Natural killer cell (primary cell): ENCODE results near the gene PTPN5. TPM values are rescaled to one million over a fixed set of nuclear protein-coding genes. Genes with fewer than 3 reads are reported as not detected.
A peak's percentile ranks its signal among the peaks of the same experiment; 100 is the strongest.

Experiments used
- ATAC-seq, 3 donors: fragments of 150-1000 bp in 2 of 3; fragments of 200-7000 bp in 1 of 3; cut with Tn5 transposase; 1 replicate in 1 of 3; 2 replicates in 2 of 3; pipeline ENCODE4 v1.10.0; 2021; ENCODE audit warnings: mild to moderate bottlenecking in 2 of 3, moderate library complexity in 2 of 3
- DNase-seq, 2 donors: peaks; one replicate each; pipeline versions ENCODE4 v3.0.0 to v3.0.0-alpha.2; 2013 to 2021; ENCODE audit warnings: mixed read lengths in 1 of 2
- H3K27ac ChIP-seq: one replicate; pipeline ENCODE4 v1.5.1; 2013; ENCODE audit warnings: mild to moderate bottlenecking, low read length
- H3K27me3 ChIP-seq: one replicate; pipeline ENCODE4 v1.6.1; 2013; ENCODE audit warnings: low read length; ENCODE audit not compliant: control insufficient read depth, insufficient read depth
- H3K36me3 ChIP-seq: one replicate; pipeline ENCODE4 v1.6.1; 2013; ENCODE audit warnings: low read length; ENCODE audit not compliant: control insufficient read depth, insufficient read depth
- H3K4me1 ChIP-seq: one replicate; pipeline ENCODE4 v1.6.1; 2013; ENCODE audit warnings: low read length; ENCODE audit not compliant: control insufficient read depth, insufficient read depth
- H3K4me3 ChIP-seq: one replicate; pipeline ENCODE4 v1.5.1; 2013; ENCODE audit warnings: low read length
- H3K9me3 ChIP-seq: one replicate; pipeline ENCODE4 v1.6.1; 2013; ENCODE audit warnings: low read length; ENCODE audit not compliant: control insufficient read depth, insufficient read depth
- H3K27ac Mint-ChIP-seq, 2 donors: one replicate each; pipeline ENCODE4 v1.8.0; 2022; ENCODE audit warnings: mild to moderate bottlenecking in 2 of 2, mixed read lengths in 2 of 2, moderate library complexity in 1 of 2
- H3K27me3 Mint-ChIP-seq, 2 donors: one replicate each; pipeline ENCODE4 v1.8.0; 2022; ENCODE audit warnings: low read depth in 2 of 2, mixed read lengths in 2 of 2
- H3K36me3 Mint-ChIP-seq: one replicate; pipeline ENCODE4 v1.8.0; 2022; ENCODE audit warnings: mixed read lengths
- H3K4me1 Mint-ChIP-seq, 2 donors: one replicate each; pipeline ENCODE4 v1.8.0; 2022; ENCODE audit warnings: mixed read lengths in 2 of 2
- H3K4me3 Mint-ChIP-seq: one replicate; pipeline ENCODE4 v1.8.0; 2022; ENCODE audit warnings: mild to moderate bottlenecking, moderate library complexity, mixed read lengths
- H3K9me3 Mint-ChIP-seq, 2 donors: one replicate each; pipeline ENCODE4 v1.8.0; 2022; ENCODE audit warnings: mixed read lengths in 2 of 2
- WGBS: methylation state at CpG from one replicate; pipeline ENCODE4 v1.1.7; 2013; ENCODE audit warnings: missing lambda C conversion rate; ENCODE audit not compliant: insufficient coverage; 5-methylcytosine and 5-hydroxymethylcytosine counted together
- intact Hi-C: fragments of 100-400 bp; cut with micrococcal nuclease; formaldehyde crosslinking; loops from one replicate; pipeline ENCODE4 v1.14.2; 2022
- total RNA-seq, 4 donors: library from RNA; stranded (reverse); fragments of 120-200 nt in 1 of 4; gene quantifications; one replicate each; pipeline versions ENCODE4 v1.2.3 to v1.2.4, GENCODE V29; 2013 to 2022
- TF ChIP-seq, protein P1 (sequence below): fragments of 200-600 bp; IDR thresholded peaks from one replicate; pipeline ENCODE4 v1.8.0; 2022; ENCODE audit warnings: antibody characterized with exemption

The PTPN5 gene
- total RNA-seq, 3 donors from 2014 or later (not counting 1 experiment from before 2014, with no cell fraction given) = not detected

DNA sequence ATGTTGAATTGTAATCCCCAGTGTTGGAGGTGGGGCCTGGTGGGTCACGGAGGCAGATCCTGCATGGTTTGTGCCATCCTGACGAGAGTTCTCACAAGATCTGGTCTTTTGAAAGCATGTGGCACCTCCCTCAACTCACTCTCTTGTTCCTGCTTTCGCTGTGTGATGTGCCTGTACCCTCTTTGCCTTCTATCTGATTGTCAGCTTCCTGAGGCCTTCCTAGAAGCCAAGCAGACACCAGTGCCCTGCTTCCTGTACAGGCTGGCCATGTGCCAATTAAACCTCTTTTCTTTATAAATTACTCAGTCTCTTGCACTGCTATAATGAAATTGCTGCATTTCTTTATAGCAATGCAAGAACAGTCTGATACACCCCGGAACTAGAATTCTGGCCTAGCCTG is 13.1 kb downstream of the PTPN5 start:
- H3K27ac Mint-ChIP-seq = no peak overlapping the region
- no peak for ATAC-seq

DNA sequence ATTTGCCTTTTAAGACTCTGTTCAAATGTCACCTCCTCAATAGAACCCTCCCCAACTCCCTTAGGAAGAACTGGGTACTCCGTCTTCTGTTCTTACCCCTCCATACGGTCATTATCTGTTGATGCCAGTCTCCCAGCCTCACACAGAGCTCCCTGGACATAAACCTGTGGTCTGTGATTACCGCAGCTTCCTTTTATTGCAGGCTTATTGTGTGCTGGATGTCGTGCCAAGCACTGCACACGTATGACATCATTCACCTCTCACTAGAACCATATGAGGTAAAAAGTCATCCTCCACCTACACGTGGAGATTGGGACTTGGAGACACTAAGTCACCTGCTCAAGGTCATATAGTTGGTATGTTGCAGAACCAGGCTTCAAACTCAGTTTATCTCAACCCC is 15.3 kb downstream of the PTPN5 start:
- no peaks in the 10 kb centered on the region for H3K36me3 Mint-ChIP-seq
- 85% methylated on average over 6 of the region's 6 CpGs for WGBS
- DNase-seq = no peak
- no peaks in the 10 kb centered on the region for H3K36me3 ChIP-seq
- H3K27me3 Mint-ChIP-seq = peaks cover 4 to 10% of the 10 kb centered on the region in 2 donors
- H3K4me3 Mint-ChIP-seq = no peak overlapping the region
- no peaks in the 10 kb centered on the region for H3K27me3 ChIP-seq
- H3K27ac ChIP-seq = no peak overlapping the region
- H3K4me3 ChIP-seq = no peak overlapping the region
- intact Hi-C loops = no loop called here
- TF ChIP-seq, protein P1, sequence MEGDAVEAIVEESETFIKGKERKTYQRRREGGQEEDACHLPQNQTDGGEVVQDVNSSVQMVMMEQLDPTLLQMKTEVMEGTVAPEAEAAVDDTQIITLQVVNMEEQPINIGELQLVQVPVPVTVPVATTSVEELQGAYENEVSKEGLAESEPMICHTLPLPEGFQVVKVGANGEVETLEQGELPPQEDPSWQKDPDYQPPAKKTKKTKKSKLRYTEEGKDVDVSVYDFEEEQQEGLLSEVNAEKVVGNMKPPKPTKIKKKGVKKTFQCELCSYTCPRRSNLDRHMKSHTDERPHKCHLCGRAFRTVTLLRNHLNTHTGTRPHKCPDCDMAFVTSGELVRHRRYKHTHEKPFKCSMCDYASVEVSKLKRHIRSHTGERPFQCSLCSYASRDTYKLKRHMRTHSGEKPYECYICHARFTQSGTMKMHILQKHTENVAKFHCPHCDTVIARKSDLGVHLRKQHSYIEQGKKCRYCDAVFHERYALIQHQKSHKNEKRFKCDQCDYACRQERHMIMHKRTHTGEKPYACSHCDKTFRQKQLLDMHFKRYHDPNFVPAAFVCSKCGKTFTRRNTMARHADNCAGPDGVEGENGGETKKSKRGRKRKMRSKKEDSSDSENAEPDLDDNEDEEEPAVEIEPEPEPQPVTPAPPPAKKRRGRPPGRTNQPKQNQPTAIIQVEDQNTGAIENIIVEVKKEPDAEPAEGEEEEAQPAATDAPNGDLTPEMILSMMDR = no peak
- H3K27ac Mint-ChIP-seq = no peak overlapping the region
- peaks cover 8% of the 10 kb centered on the region in 2 donors for H3K4me1 Mint-ChIP-seq
- no peaks in the 10 kb centered on the region for H3K9me3 ChIP-seq
- no peaks in the 10 kb centered on the region for H3K9me3 Mint-ChIP-seq
- H3K4me1 ChIP-seq = no peaks in the 10 kb centered on the region
- ATAC-seq = no peak

More for the DNA sequence above, 13.1 kb downstream of the PTPN5 start:
- no peak overlapping the region for H3K4me3 Mint-ChIP-seq
- intact Hi-C loops = no loop called here
- Histone ChIP-seq H3K9me3 (no peaks in the 10 kb centered on the region), H3K27ac (no peak overlapping the region), H3K27me3 (no peaks in the 10 kb centered on the region), H3K4me1 (no peaks in the 10 kb centered on the region), H3K4me3 (no peak overlapping the region), H3K36me3 (no peaks in the 10 kb centered on the region)
- H3K9me3 Mint-ChIP-seq = no peaks in the 10 kb centered on the region
- TF ChIP-seq, protein P1 = no peak
- 86% methylated on average over 4 of the region's 4 CpGs for WGBS
- no peak for DNase-seq
- peaks cover 8% of the 10 kb centered on the region in 2 donors for H3K4me1 Mint-ChIP-seq
- no peaks in the 10 kb centered on the region for H3K36me3 Mint-ChIP-seq
- peaks cover 0 to 5% of the 10 kb centered on the region in 2 donors for H3K27me3 Mint-ChIP-seq

DNA sequence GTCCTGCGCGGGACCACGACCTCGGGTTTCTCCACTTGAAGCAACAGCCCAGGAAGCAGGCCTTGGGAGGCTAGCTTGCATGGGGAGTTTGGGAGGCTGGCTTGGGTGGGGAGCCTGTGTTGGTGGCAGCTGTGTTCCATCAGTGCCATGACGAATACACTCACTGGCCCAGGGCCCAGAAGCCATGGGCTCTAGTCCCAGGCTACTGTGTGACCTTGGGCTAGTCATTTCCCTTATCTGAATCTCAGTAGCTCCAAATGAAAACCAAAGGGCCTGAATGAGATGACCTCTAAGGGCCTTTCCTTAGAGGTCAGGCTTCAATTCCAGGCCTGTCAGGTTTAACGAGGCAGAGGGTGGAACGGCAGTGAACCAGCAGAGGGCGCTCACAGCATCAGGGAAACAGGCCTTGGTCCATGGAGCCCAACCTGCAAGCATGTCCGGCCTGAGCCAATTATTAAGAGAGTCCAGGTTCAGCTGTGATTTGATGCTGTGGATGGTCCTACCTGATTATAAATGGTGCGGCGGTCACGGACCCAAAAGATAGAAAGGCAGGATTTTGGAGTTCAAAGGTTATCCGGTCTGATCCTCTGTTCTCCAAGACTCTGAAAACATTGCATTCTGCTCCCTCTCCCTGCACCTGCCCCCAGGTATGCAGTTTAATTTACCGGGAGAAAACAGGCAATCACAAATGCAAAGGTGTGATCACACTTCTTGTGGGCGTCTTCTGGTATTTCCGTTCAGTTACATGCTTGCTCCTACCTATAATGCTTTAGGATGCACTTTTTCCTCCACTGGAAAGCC is 15.9 kb downstream of the PTPN5 start:
- ATAC-seq (peak in 2 of 3 donors; percentile 42 to 67), DNase-seq (peak; percentile 18 to 66)
- no peak overlapping the region for H3K27ac ChIP-seq
- H3K4me3 ChIP-seq = no peak overlapping the region
- TF ChIP-seq, protein P1 = peak; percentile 43
- no peaks in the 10 kb centered on the region for H3K27me3 ChIP-seq
- no peaks in the 10 kb centered on the region for H3K9me3 ChIP-seq
- Mint-ChIP-seq H3K4me3 (no peak overlapping the region), H3K4me1 (peaks cover 8% of the 10 kb centered on the region in 2 donors), H3K9me3 (no peaks in the 10 kb centered on the region), H3K27me3 (peaks cover 6 to 13% of the 10 kb centered on the region in 2 donors), H3K27ac (no peak overlapping the region), H3K36me3 (no peaks in the 10 kb centered on the region)
- no peaks in the 10 kb centered on the region for H3K36me3 ChIP-seq
- WGBS = 64% methylated on average over 16 of the region's 16 CpGs
- intact Hi-C loops = no loop called here
- no peaks in the 10 kb centered on the region for H3K4me1 ChIP-seq
